H1 (cell line): Measurements from ENCODE around the gene ZNF615. TPM values are rescaled to one million over a fixed set of nuclear protein-coding genes. Genes with fewer than 3 reads are reported as not detected.

ENCODE experiments used
- CTCF ChIA-PET: fragments of 300-600 bp; sonication (Branson Sonifier 250); formaldehyde crosslinking; loops from one replicate; lab custom pipeline; 2021; ENCODE audit not compliant: partially characterized antibody; lab: Charles Lee
- POLR2A ChIA-PET: fragments of 300-600 bp; sonication (Branson Sonifier 250); formaldehyde crosslinking; loops from one replicate; lab custom pipeline; 2021; ENCODE audit warnings: inconsistent platforms; ENCODE audit not compliant: partially characterized antibody; lab: Charles Lee
- DNase-seq, 2 experiments: peaks; one replicate each; pipeline versions ENCODE4 v3.0.0 to v3.0.0-alpha.2; 2010 to 2022; ENCODE audit warnings: low spot score in 2 of 2, low read depth in 1 of 2, mixed read lengths in 1 of 2
- FAIRE-seq: peaks from 2 replicates; lab custom pipeline; 2011; peaks lifted over from hg19 to GRCh38; lab: Jason Lieb, UNC
- H2AFZ ChIP-seq: 2 replicates; pipeline ENCODE4 v1.8.1; 2012; ENCODE audit warnings: low read length, inconsistent platforms
- H2AK5ac ChIP-seq: 2 replicates; pipeline ENCODE4 v1.6.1; 2013; ENCODE audit warnings: low read depth, low read length
- H2BK120ac ChIP-seq: replicated peaks from 2 replicates; pipeline ENCODE3; 2013; ENCODE audit warnings: low read depth, low read length, inconsistent platforms
- H2BK12ac ChIP-seq: 2 replicates; pipeline ENCODE4 v1.6.1; 2013; ENCODE audit warnings: low read depth, low read length
- H2BK15ac ChIP-seq: 2 replicates; pipeline ENCODE4 v1.6.1; 2013; ENCODE audit warnings: low read length
- H2BK20ac ChIP-seq: 2 replicates; pipeline ENCODE4 v1.6.1; 2013; ENCODE audit warnings: low read length
- H2BK5ac ChIP-seq: 2 replicates; pipeline ENCODE4 v1.6.1; 2013; ENCODE audit warnings: low read depth, low read length
- H3K14ac ChIP-seq: 2 replicates; pipeline ENCODE4 v1.6.1; 2013; ENCODE audit warnings: inconsistent platforms; ENCODE audit not compliant: insufficient read length
- H3K18ac ChIP-seq: 2 replicates; pipeline ENCODE4 v1.6.1; 2013; ENCODE audit warnings: low read length; ENCODE audit errors: extremely low read depth
- H3K23ac ChIP-seq: 2 replicates; pipeline ENCODE4 v1.6.1; 2013; ENCODE audit warnings: inconsistent platforms; ENCODE audit not compliant: insufficient read length
- H3K23me2 ChIP-seq: 2 replicates; pipeline ENCODE4 v1.6.1; 2013; ENCODE audit warnings: low read depth, low read length
- H3K27ac ChIP-seq: 2 replicates; pipeline ENCODE4 v1.6.1; 2011; ENCODE audit warnings: low read depth, low read length, inconsistent platforms
- H3K27me3 ChIP-seq, 4 experiments: replicated peaks in 1 of 4; 1 replicate in 1 of 4; 2 replicates in 3 of 4; pipeline versions ENCODE4 v1.6.1 to v1.8.1; 2011 to 2013; ENCODE audit warnings: low read length in 3 of 4, mild to moderate bottlenecking in 3 of 4, inconsistent platforms in 2 of 4, mixed read lengths in 2 of 4, moderate library complexity in 1 of 4; ENCODE audit not compliant: control insufficient read depth in 3 of 4, insufficient read depth in 3 of 4; ENCODE audit errors: extremely low read depth in 1 of 4
- H3K36me3 ChIP-seq, 4 experiments: 2 replicates each; pipeline versions ENCODE4 v1.6.1 to v1.8.1; 2011 to 2013; ENCODE audit warnings: mild to moderate bottlenecking in 4 of 4, low read length in 3 of 4, moderate library complexity in 2 of 4, control low read depth in 1 of 4, inconsistent platforms in 1 of 4; ENCODE audit not compliant: insufficient read depth in 4 of 4, control insufficient read depth in 2 of 4
- H3K4ac ChIP-seq: replicated peaks from 2 replicates; pipeline ENCODE3; 2013; ENCODE audit warnings: low read length, low read depth, mixed read lengths, inconsistent platforms; ENCODE audit not compliant: insufficient read length
- H3K4me1 ChIP-seq, 4 experiments: replicated peaks in 1 of 4; 1 replicate in 1 of 4; 2 replicates in 3 of 4; pipeline versions ENCODE4 v1.6.1 to v1.8.1; 2011 to 2013; ENCODE audit warnings: low read length in 3 of 4, inconsistent platforms in 2 of 4, mixed read lengths in 1 of 4; ENCODE audit not compliant: insufficient read depth in 4 of 4, control insufficient read depth in 3 of 4
- H3K4me2 ChIP-seq, 2 experiments: 2 replicates each; pipeline versions ENCODE4 v1.6.1 to v1.8.1; 2011 to 2013; ENCODE audit warnings: low read depth in 2 of 2, low read length in 2 of 2, control low read depth in 1 of 2, inconsistent platforms in 1 of 2, mild to moderate bottlenecking in 1 of 2; ENCODE audit not compliant: insufficient read depth in 1 of 2
- H3K4me3 ChIP-seq, 4 experiments: fragments of 200-600, 300-600 bp in 1 of 4; sonication (generic), shearing (Covaris generic), sonication (Bioruptor Twin) in 1 of 4; 2 replicates each; pipeline versions ENCODE4 v1.5.1 to v1.8.1; 2011 to 2016; ENCODE audit warnings: low read length in 4 of 4, low read depth in 3 of 4, control low read depth in 2 of 4, inconsistent platforms in 2 of 4, mild to moderate bottlenecking in 2 of 4, mixed read lengths in 1 of 4, moderate library complexity in 1 of 4; ENCODE audit not compliant: insufficient read depth in 2 of 4; ENCODE audit errors: extremely low read depth in 1 of 4
- H3K56ac ChIP-seq: replicated peaks from 2 replicates; pipeline ENCODE3; 2013; ENCODE audit warnings: low read depth, mild to moderate bottlenecking, mixed read lengths, low read length, inconsistent platforms; ENCODE audit not compliant: insufficient read length
- H3K79me1 ChIP-seq: 2 replicates; pipeline ENCODE4 v1.6.1; 2013; ENCODE audit warnings: low read depth, low read length, control low read depth
- H3K79me2 ChIP-seq, 2 experiments: 2 replicates each; pipeline versions ENCODE4 v1.6.1 to v1.8.1; 2012 to 2013; ENCODE audit warnings: low read length in 2 of 2, mild to moderate bottlenecking in 2 of 2, inconsistent platforms in 1 of 2; ENCODE audit not compliant: insufficient read depth in 2 of 2, control insufficient read depth in 1 of 2
- H3K9ac ChIP-seq, 4 experiments: replicated peaks in 1 of 4; 1 replicate in 1 of 4; 2 replicates in 3 of 4; pipeline versions ENCODE4 v1.6.1 to v1.8.1; 2011 to 2013; ENCODE audit warnings: low read depth in 3 of 4, low read length in 3 of 4, control low read depth in 2 of 4, mild to moderate bottlenecking in 2 of 4, moderate library complexity in 2 of 4, inconsistent platforms in 1 of 4; ENCODE audit errors: extremely low read depth in 1 of 4
- H3K9me3 ChIP-seq, 2 experiments: 2 replicates each; pipeline versions ENCODE4 v1.6.1 to v1.8.1; 2012 to 2013; ENCODE audit warnings: mild to moderate bottlenecking in 2 of 2, moderate library complexity in 2 of 2, control low read depth in 1 of 2, inconsistent platforms in 1 of 2, low read depth in 1 of 2, low read length in 1 of 2, mixed read lengths in 1 of 2; ENCODE audit not compliant: insufficient read depth in 2 of 2
- H4K20me1 ChIP-seq, 2 experiments: replicated peaks in 1 of 2; 2 replicates each; pipeline versions ENCODE3 to v1.8.1; 2011 to 2013; ENCODE audit warnings: inconsistent platforms in 2 of 2, low read length in 2 of 2, mild to moderate bottlenecking in 1 of 2; ENCODE audit not compliant: insufficient read depth in 2 of 2, control insufficient read depth in 1 of 2
- H4K5ac ChIP-seq: 2 replicates; pipeline ENCODE4 v1.6.1; 2013; ENCODE audit warnings: low read length, low read depth, mixed read lengths, inconsistent platforms; ENCODE audit not compliant: insufficient read length
- H4K8ac ChIP-seq: 2 replicates; pipeline ENCODE4 v1.8.0; 2013; ENCODE audit warnings: mild to moderate bottlenecking, moderate library complexity, low read length, inconsistent platforms; ENCODE audit not compliant: insufficient read depth; ENCODE audit errors: extremely low read depth
- H4K91ac ChIP-seq: replicated peaks from 2 replicates; pipeline ENCODE3; 2013; ENCODE audit warnings: low read length, mixed read lengths, inconsistent platforms; ENCODE audit not compliant: insufficient read length
- ATF2 ChIP-seq: IDR thresholded peaks from 2 replicates; pipeline ENCODE4 v1.6.1; 2012; ENCODE audit warnings: low read length, inconsistent platforms
- JUND ChIP-seq: IDR thresholded peaks from 2 replicates; pipeline ENCODE4 v1.6.1; 2011; ENCODE audit warnings: mild to moderate bottlenecking, improper control_type of control experiment, low read length
- KDM4A ChIP-seq: IDR thresholded peaks from one replicate; pipeline ENCODE4 v1.7.1; 2012; ENCODE audit warnings: low read depth, mild to moderate bottlenecking, moderate library complexity, low read length, inconsistent platforms; ENCODE audit not compliant: severe bottlenecking
- RBBP5 ChIP-seq: IDR thresholded peaks from 2 replicates; pipeline ENCODE4 v1.7.1; 2012; ENCODE audit warnings: low read depth, mild to moderate bottlenecking, inconsistent platforms, low read length, moderate library complexity, borderline replicate concordance
- RFX5 ChIP-seq: IDR thresholded peaks from 2 replicates; pipeline ENCODE4 v1.6.1; 2011; ENCODE audit warnings: low read depth, low read length, improper control_type of control experiment, borderline replicate concordance
- SRF ChIP-seq: IDR thresholded peaks from 2 replicates; pipeline ENCODE4 v1.6.1; 2011; ENCODE audit warnings: mild to moderate bottlenecking, low read depth, low read length, moderate library complexity
- USF2 ChIP-seq: IDR thresholded peaks from 2 replicates; pipeline ENCODE4 v1.6.1; 2011; ENCODE audit warnings: low read length, improper control_type of control experiment
- WGBS, 2 experiments: shearing (Covaris generic) in 1 of 2; methylation state at CpG; one replicate each; pipeline versions ENCODE4 v1.1.6 to v1.1.7; 2013 to 2015; ENCODE audit warnings: low lambda C conversion rate in 2 of 2, mixed read lengths in 2 of 2, inconsistent platforms in 1 of 2, low coverage in 1 of 2, missing lambda C conversion rate in 1 of 2; ENCODE audit not compliant: insufficient replicate concordance in 2 of 2, insufficient coverage in 1 of 2, insufficient read length in 1 of 2; ENCODE audit errors: extremely low coverage in 1 of 2, missing lambda C conversion rate in 1 of 2; 5-methylcytosine and 5-hydroxymethylcytosine counted together
- polyA plus RNA-seq, 7 experiments: library from polyadenylated mRNA; depleted of rRNA in 3 of 7; stranded (reverse) in 5 of 7; unstranded in 2 of 7; fragments of >200 nt in 5 of 7; fragments of 200-250 nt in 2 of 7; gene quantifications; 1 replicate in 5 of 7; 2 replicates in 1 of 7; 4 replicates in 1 of 7; pipeline versions ENCODE4 v1.2.1 to v1.2.3, GENCODE V29; 2011 to 2013; ENCODE audit warnings: missing spikeins in 2 of 7, mixed read lengths in 2 of 7
- total RNA-seq: library from RNA; stranded (reverse); fragmentation: NEBNext Ultra II Directional; extraction: Animal tissue kit (Norgen Biotek cat#: 25700); gene quantifications from 2 replicates; pipeline ENCODE4 v1.2.1, GENCODE V29; 2021

ZNF615 gene
- total and polyA plus RNA-seq, 2 of the 8 experiments (the other 6 are each of a cell fraction or from before 2014, with no cell fraction given), result 2.8 to 7.5 TPM

- Histone ChIP-seq H2BK20ac (no peak within 1 kb of the TSS), H3K4me3 (peak within 1 kb of the TSS; percentile 90 to 99 (median 98)), H3K27me3 (no peaks in the 10 kb centered on the region), H3K79me1 (peaks cover 2% of the 10 kb centered on the region; the same call in 1 of the 2 replicates), H3K4ac (no peak within 1 kb of the TSS), H3K23ac (no peak within 1 kb of the TSS), H4K91ac (no peak within 1 kb of the TSS), H2BK5ac (peak within 1 kb of the TSS; percentile 77; the same call in 1 of the 2 replicates), H3K9me3 (peaks cover 14 to 16% of the 10 kb centered on the region in 2 experiments), H3K23me2 (no peaks in the 10 kb centered on the region), H3K4me2 (peak within 1 kb of the TSS; percentile 90 to 98), H4K20me1 (no peaks in the 10 kb centered on the region), H2BK12ac (no peak within 1 kb of the TSS), H2AK5ac (no peak within 1 kb of the TSS), H3K79me2 (peaks cover 4 to 46% of the 10 kb centered on the region in 2 experiments; a peak in 3 of 4 replicates), H2AFZ (peak within 1 kb of the TSS; percentile 89; the same call in 1 of the 2 replicates), H3K4me1 (peaks cover 0 to 3% (median 0%) of the 10 kb centered on the region in 4 experiments; a peak in 1 of 7 replicates), H4K5ac (peak within 1 kb of the TSS; percentile 39), H3K27ac (peak within 1 kb of the TSS; percentile 3; the same call in 1 of the 2 replicates), H2BK15ac (no peak within 1 kb of the TSS), H3K56ac (no peak within 1 kb of the TSS), H4K8ac (peak within 1 kb of the TSS; percentile 84; the same call in 1 of the 2 replicates), H2BK120ac (no peak within 1 kb of the TSS), H3K18ac (no peak within 1 kb of the TSS; the same call in 1 of the 2 replicates), H3K36me3 (peaks cover 0 to 3% (median 0%) of the 10 kb centered on the region in 4 experiments; a peak in 2 of 8 replicates), H3K14ac (no peak within 1 kb of the TSS), H3K9ac (peak within 1 kb of the TSS; percentile 78 to 98 (median 87))
- FAIRE-seq (peak; percentile 87), DNase-seq (peak; percentile 81 to 83)
- ChIA-PET POLR2A (no interaction called here), CTCF (interaction anchor here (0.7 kb wide), 1 partner anchor 1524 kb away, joined by 3 read pairs; no protein-coding TSS in a partner anchor)
- WGBS, 2 experiments, result 8% methylated on average over 33 of the region's 33 CpGs; no CpG with 5 or more reads in 1 of the 2 experiments
- no peak for TF ChIP-seq RFX5
- no peak for TF ChIP-seq RBBP5
- no peak for TF ChIP-seq ATF2
- TF ChIP-seq USF2, result no peak
- TF ChIP-seq SRF, result 0 out of 2 replicates have a peak, but pooled peaks have one; percentile 13
- TF ChIP-seq KDM4A, result peak; percentile 28
- no peak for TF ChIP-seq JUND
Measured at GRCh38 chr19:51986309-51987291, 21.4 kb downstream of the ZNF615 start, which contains the start of gene ZNF350. ZNF350 (minus strand) TSS chr19:51986840; CDS start chr19:51974360, 12,480 bp downstream.
